HepG2 (cell line): ENCODE data around the gene CEP19. TPM values are rescaled to one million over a fixed set of nuclear protein-coding genes. Genes with fewer than 3 reads are reported as not detected.

ENCODE experiments used
- BRCA1 ChIP-seq: sonication (generic); formaldehyde crosslinking; IDR thresholded peaks from 2 replicates; pipeline ENCODE4 v1.4.0; 2020; ENCODE audit warnings: missing genetic modification reagents
- BRD4 ChIP-seq: sonication (generic); formaldehyde crosslinking; IDR thresholded peaks from 2 replicates; pipeline ENCODE4 v1.4.0; 2020; ENCODE audit warnings: missing genetic modification reagents
- EED ChIP-seq: sonication (generic); formaldehyde crosslinking; IDR thresholded peaks from 2 replicates; pipeline ENCODE4 v1.5.0; 2020; ENCODE audit warnings: mild to moderate bottlenecking, missing genetic modification reagents
- ETS1 ChIP-seq: sonication (generic); formaldehyde crosslinking; IDR thresholded peaks from 2 replicates; pipeline ENCODE4 v1.4.0; 2020; ENCODE audit warnings: missing genetic modification reagents
- FOXK2 ChIP-seq: fragments of 450-650 bp; IDR thresholded peaks from 2 replicates; pipeline ENCODE4 v1.6.1; 2016
- JUNB ChIP-seq: sonication (generic); formaldehyde crosslinking; IDR thresholded peaks from 2 replicates; pipeline ENCODE4 v1.8.0; 2022; ENCODE audit warnings: missing genetic modification reagents, mild to moderate bottlenecking, borderline replicate concordance
- MZF1 ChIP-seq: sonication (generic); formaldehyde crosslinking; IDR thresholded peaks from 2 replicates; pipeline ENCODE4 v1.8.1; 2023; ENCODE audit warnings: mild to moderate bottlenecking, missing genetic modification reagents, borderline replicate concordance
- NCOR1 ChIP-seq: fragments of 200-600 bp; sonication (generic); IDR thresholded peaks from 2 replicates; pipeline ENCODE4 v1.7.0; 2017; ENCODE audit warnings: antibody characterized with exemption, low read length, borderline replicate concordance
- NFIC ChIP-seq: IDR thresholded peaks from 2 replicates; pipeline ENCODE4 v1.6.1; 2012; ENCODE audit warnings: mild to moderate bottlenecking, low read length, inconsistent platforms
- POGZ ChIP-seq: sonication (generic); formaldehyde crosslinking; IDR thresholded peaks from 2 replicates; pipeline ENCODE4 v1.4.0; 2020; ENCODE audit warnings: mild to moderate bottlenecking, missing genetic modification reagents
- SCMH1 ChIP-seq: sonication (generic); formaldehyde crosslinking; IDR thresholded peaks from 2 replicates; pipeline ENCODE4 v1.9.0; 2021; ENCODE audit warnings: missing genetic modification reagents, mild to moderate bottlenecking, borderline replicate concordance
- SMAD1 ChIP-seq: sonication (generic); formaldehyde crosslinking; IDR thresholded peaks from 2 replicates; pipeline ENCODE4 v1.4.0; 2020; ENCODE audit warnings: missing genetic modification reagents, low read depth, mild to moderate bottlenecking, borderline replicate concordance
- XBP1 ChIP-seq: sonication (generic); formaldehyde crosslinking; IDR thresholded peaks from 2 replicates; pipeline ENCODE4 v1.5.0; 2020; ENCODE audit warnings: missing genetic modification reagents
- ZBTB42 ChIP-seq: sonication (generic); formaldehyde crosslinking; IDR thresholded peaks from 2 replicates; pipeline ENCODE4 v1.5.0; 2020; ENCODE audit warnings: mild to moderate bottlenecking, missing genetic modification reagents
- ZBTB43 ChIP-seq: sonication (generic); formaldehyde crosslinking; conservative IDR thresholded peaks from 2 replicates; pipeline ENCODE4 v1.4.0; 2020; ENCODE audit warnings: missing genetic modification reagents
- ZFAT ChIP-seq: sonication (generic); formaldehyde crosslinking; conservative IDR thresholded peaks from 2 replicates; pipeline ENCODE4 v1.8.1; 2023; ENCODE audit warnings: missing genetic modification reagents, inconsistent platforms
- ZFP36L2 ChIP-seq: sonication (generic); formaldehyde crosslinking; IDR thresholded peaks from 2 replicates; pipeline ENCODE4 v1.4.0; 2020; ENCODE audit warnings: missing genetic modification reagents
- ZNF124 ChIP-seq: sonication (generic); formaldehyde crosslinking; IDR thresholded peaks from 2 replicates; pipeline ENCODE4 v1.4.0; 2020; ENCODE audit warnings: missing genetic modification reagents
- ZNF44 ChIP-seq: sonication (generic); formaldehyde crosslinking; IDR thresholded peaks from 2 replicates; pipeline ENCODE4 v1.5.1; 2020; ENCODE audit warnings: mild to moderate bottlenecking, missing genetic modification reagents
- ZNF496 ChIP-seq: sonication (generic); formaldehyde crosslinking; IDR thresholded peaks from 2 replicates; pipeline ENCODE4 v1.8.1; 2023; ENCODE audit warnings: mild to moderate bottlenecking, moderate library complexity, missing genetic modification reagents; ENCODE audit not compliant: insufficient replicate concordance
- ZNF737 ChIP-seq: sonication (generic); formaldehyde crosslinking; IDR thresholded peaks from 2 replicates; pipeline ENCODE4 v1.5.0; 2020; ENCODE audit warnings: missing genetic modification reagents, mild to moderate bottlenecking, borderline replicate concordance
- ZNF891 ChIP-seq: sonication (generic); formaldehyde crosslinking; IDR thresholded peaks from 2 replicates; pipeline ENCODE4 v1.5.0; 2020; ENCODE audit warnings: mild to moderate bottlenecking, missing genetic modification reagents
- ZUFSP ChIP-seq: sonication (generic); formaldehyde crosslinking; IDR thresholded peaks from 2 replicates; pipeline ENCODE4 v1.9.0; 2021; ENCODE audit warnings: missing genetic modification reagents, mild to moderate bottlenecking, borderline replicate concordance
- polyA plus RNA-seq, 8 experiments: library from polyadenylated mRNA; depleted of rRNA in 3 of 8; stranded (reverse) in 7 of 8; unstranded in 1 of 8; fragments of >200 nt; fragmentation: Illumina TruSeq in 4 of 8; extraction: Trizol in 4 of 8; gene quantifications; 2 replicates each; pipeline versions ENCODE4 v1.2.1 to v1.2.3, GENCODE V29; 2011 to 2016; ENCODE audit warnings: low read depth in 4 of 8, missing spikeins in 1 of 8, mixed read lengths in 1 of 8; ENCODE audit not compliant: insufficient read depth in 1 of 8
- total RNA-seq, 5 experiments: library from RNA; depleted of rRNA; stranded (reverse); fragments of >200 nt; fragmentation: Illumina TruSeq; extraction: Trizol; gene quantifications; 2 replicates each; pipeline ENCODE4 v1.2.3, GENCODE V29; 2016; ENCODE audit warnings: low read depth in 1 of 5
- TF ChIP-seq, protein P1 (sequence below): sonication (generic); formaldehyde crosslinking; IDR thresholded peaks from 2 replicates; pipeline ENCODE4 v1.8.0; 2022; ENCODE audit warnings: mild to moderate bottlenecking, missing genetic modification reagents
- TF ChIP-seq, protein P2 (sequence below): sonication (generic); formaldehyde crosslinking; IDR thresholded peaks from 2 replicates; pipeline ENCODE4 v1.4.0; 2020; ENCODE audit warnings: missing genetic modification reagents, mild to moderate bottlenecking, borderline replicate concordance

CEP19 gene
- total and polyA plus RNA-seq, 2 of the 13 experiments (the other 11 are each of a cell fraction or from before 2014, with no cell fraction given): 0.48 to 1.2 TPM

DNA sequence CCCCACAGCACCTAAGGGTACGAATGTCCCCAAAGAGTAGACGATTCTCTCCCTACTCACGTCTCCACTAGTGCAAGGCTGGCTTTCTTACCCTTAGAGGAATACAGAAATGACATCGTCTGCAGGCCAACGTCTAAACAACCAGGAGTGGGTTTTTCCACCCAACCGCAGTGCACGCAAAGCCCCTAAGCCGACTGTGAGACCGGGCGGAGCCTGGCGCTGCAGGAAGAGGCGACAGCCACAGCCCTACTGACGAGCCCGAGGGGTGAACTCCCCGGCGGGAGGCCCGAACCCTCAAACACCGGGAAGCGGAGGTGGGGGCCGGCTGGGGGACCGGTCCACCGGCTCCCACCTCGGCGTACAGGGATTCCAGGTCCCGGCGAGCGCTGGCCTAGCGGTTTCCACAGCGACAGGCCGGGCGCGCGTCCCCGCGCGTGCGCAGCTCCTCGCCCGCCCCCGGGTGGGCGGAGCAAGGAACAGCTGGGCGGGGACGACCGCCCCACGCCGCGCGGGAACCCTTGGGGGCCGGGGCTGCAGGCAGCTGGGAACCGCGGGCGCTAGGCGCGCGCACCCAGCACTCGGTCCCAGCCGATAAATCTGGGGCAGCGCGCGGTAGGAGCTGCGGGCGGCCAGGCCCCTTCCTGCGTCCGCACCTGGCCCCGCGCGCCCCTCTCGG lies at the start of gene CEP19, which contains the start of gene PIGX (continued):
- TF ChIP-seq SMAD1 (CRISPR knock-in tag) (no peak), ZUFSP (no peak), NFIC (no peak), MZF1 (no peak), SCMH1 (CRISPR knock-in tag) (no peak), ETS1 (CRISPR knock-in tag) (no peak), POGZ (CRISPR knock-in tag) (no peak), FOXK2 (no peak), ZFP36L2 (no peak), ZFAT (CRISPR knock-in tag) (no peak), XBP1 (CRISPR knock-in tag) (no peak), JUNB (CRISPR knock-in tag) (no peak), ZBTB42 (CRISPR knock-in tag) (no peak), ZNF737 (no peak), EED (no peak), ZNF124 (peak; percentile 47; the same call in 1 of the 2 replicates), ZNF44 (CRISPR knock-in tag) (0 out of 2 replicates have a peak, but pooled peaks have one; percentile 50), ZBTB43 (CRISPR knock-in tag) (no peak), BRD4 (CRISPR knock-in tag) (no peak), BRCA1 (CRISPR knock-in tag) (no peak), NCOR1 (no peak), ZNF496 (CRISPR knock-in tag) (no peak), ZNF891 (CRISPR knock-in tag) (no peak)
- TF ChIP-seq, protein P1, sequence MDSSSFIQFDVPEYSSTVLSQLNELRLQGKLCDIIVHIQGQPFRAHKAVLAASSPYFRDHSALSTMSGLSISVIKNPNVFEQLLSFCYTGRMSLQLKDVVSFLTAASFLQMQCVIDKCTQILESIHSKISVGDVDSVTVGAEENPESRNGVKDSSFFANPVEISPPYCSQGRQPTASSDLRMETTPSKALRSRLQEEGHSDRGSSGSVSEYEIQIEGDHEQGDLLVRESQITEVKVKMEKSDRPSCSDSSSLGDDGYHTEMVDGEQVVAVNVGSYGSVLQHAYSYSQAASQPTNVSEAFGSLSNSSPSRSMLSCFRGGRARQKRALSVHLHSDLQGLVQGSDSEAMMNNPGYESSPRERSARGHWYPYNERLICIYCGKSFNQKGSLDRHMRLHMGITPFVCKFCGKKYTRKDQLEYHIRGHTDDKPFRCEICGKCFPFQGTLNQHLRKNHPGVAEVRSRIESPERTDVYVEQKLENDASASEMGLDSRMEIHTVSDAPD (CRISPR knock-in tag): no peak
- TF ChIP-seq, protein P2, sequence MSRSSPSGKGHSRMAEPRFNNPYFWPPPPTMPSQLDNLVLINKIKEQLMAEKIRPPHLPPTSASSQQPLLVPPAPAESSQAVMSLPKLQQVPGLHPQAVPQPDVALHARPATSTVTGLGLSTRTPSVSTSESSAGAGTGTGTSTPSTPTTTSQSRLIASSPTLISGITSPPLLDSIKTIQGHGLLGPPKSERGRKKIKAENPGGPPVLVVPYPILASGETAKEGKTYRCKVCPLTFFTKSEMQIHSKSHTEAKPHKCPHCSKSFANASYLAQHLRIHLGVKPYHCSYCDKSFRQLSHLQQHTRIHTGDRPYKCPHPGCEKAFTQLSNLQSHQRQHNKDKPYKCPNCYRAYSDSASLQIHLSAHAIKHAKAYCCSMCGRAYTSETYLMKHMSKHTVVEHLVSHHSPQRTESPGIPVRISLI (CRISPR knock-in tag): no peak
